GM23248 (cell line): ENCODE measurements around the gene MPG. TPM values are rescaled to one million over a fixed set of nuclear protein-coding genes. Genes with fewer than 3 reads are reported as not detected.

ENCODE experiments used
- DNase-seq: peaks from one replicate; pipeline ENCODE4 v3.0.0-alpha.2; 2015
- H2AFZ ChIP-seq: fragments of 200-600 bp; sonication (generic); 2 replicates; pipeline ENCODE4 v1.6.1; 2016; ENCODE audit warnings: antibody characterized with exemption
- H3F3A ChIP-seq: fragments of 200-600 bp; sonication (generic); 2 replicates; pipeline ENCODE4 v1.6.1; 2016; ENCODE audit warnings: mild to moderate bottlenecking, antibody characterized with exemption, mixed run types; ENCODE audit not compliant: insufficient read depth
- H3K27ac ChIP-seq: fragments of 200-600 bp; sonication (generic); 2 replicates; pipeline ENCODE4 v1.5.1; 2016; ENCODE audit warnings: mild to moderate bottlenecking
- H3K27me3 ChIP-seq: fragments of 200-600 bp; sonication (generic); replicated peaks from 2 replicates; pipeline ENCODE4 v1.6.1; 2016; ENCODE audit warnings: mild to moderate bottlenecking; ENCODE audit not compliant: insufficient read depth
- H3K36me3 ChIP-seq: fragments of 200-600 bp; sonication (generic); 2 replicates; pipeline ENCODE4 v1.6.1; 2016; ENCODE audit warnings: low read depth, mild to moderate bottlenecking
- H3K4me1 ChIP-seq: fragments of 200-600 bp; sonication (generic); 2 replicates; pipeline ENCODE4 v1.6.1; 2016; ENCODE audit warnings: mild to moderate bottlenecking; ENCODE audit not compliant: insufficient read depth
- H3K4me2 ChIP-seq: fragments of 200-600 bp; sonication (generic); one replicate; pipeline ENCODE4 v1.6.1; 2016; ENCODE audit warnings: mild to moderate bottlenecking; ENCODE audit not compliant: unreplicated experiment
- H3K4me3 ChIP-seq: fragments of 200-600 bp; sonication (generic); 2 replicates; pipeline ENCODE4 v1.5.1; 2016; ENCODE audit warnings: mild to moderate bottlenecking
- H3K79me2 ChIP-seq: fragments of 200-600 bp; sonication (generic); 2 replicates; pipeline ENCODE4 v1.6.1; 2016; ENCODE audit warnings: mild to moderate bottlenecking; ENCODE audit not compliant: insufficient read depth
- H3K9ac ChIP-seq: fragments of 200-600 bp; sonication (generic); 2 replicates; pipeline ENCODE4 v1.6.1; 2016; ENCODE audit warnings: mild to moderate bottlenecking
- H3K9me2 ChIP-seq: fragments of 200-600 bp; sonication (generic); 2 replicates; pipeline ENCODE4 v1.6.1; 2016; ENCODE audit warnings: mixed run types, mild to moderate bottlenecking, moderate library complexity; ENCODE audit not compliant: insufficient read depth
- H3K9me3 ChIP-seq: fragments of 200-600 bp; sonication (generic); one replicate; pipeline ENCODE4 v1.6.1; 2017; ENCODE audit warnings: low read depth
- H4K20me1 ChIP-seq: fragments of 200-600 bp; sonication (generic); 2 replicates; pipeline ENCODE4 v1.6.0; 2016; ENCODE audit not compliant: insufficient read depth
- EZH2 ChIP-seq: fragments of 200-600 bp; sonication (generic); IDR thresholded peaks from 2 replicates; pipeline ENCODE4 v1.6.1; 2018; ENCODE audit warnings: antibody characterized with exemption, mild to moderate bottlenecking; ENCODE audit not compliant: insufficient read depth, poor library complexity, severe bottlenecking
- EZH2phosphoT487 ChIP-seq: fragments of 200-600 bp; sonication (generic); IDR thresholded peaks from 2 replicates; pipeline ENCODE4 v1.6.1; 2018; ENCODE audit warnings: antibody characterized with exemption, moderate library complexity, mild to moderate bottlenecking, low read depth; ENCODE audit not compliant: insufficient read depth
- WGBS, 2 experiments: methylation state at CpG; one replicate each; pipeline ENCODE4 v1.1.6; 2015 to 2017; ENCODE audit warnings: low lambda C conversion rate in 2 of 2, low coverage in 1 of 2; ENCODE audit errors: missing lambda C conversion rate in 2 of 2; 5-methylcytosine and 5-hydroxymethylcytosine counted together
- in situ Hi-C: fragments of 300-500 bp; cut with MboI; formaldehyde crosslinking; loops from 2 replicates; pipeline ENCODE4 v1.15.0; 2020
- polyA plus RNA-seq: library from polyadenylated mRNA; unstranded; fragments of >200 nt; fragmentation: Nextera tagmentation; extraction: Ambion mirVana; gene quantifications from 2 replicates; pipeline ENCODE4 v1.2.1, GENCODE V29; 2016
- small RNA-seq: library from RNA; depleted of rRNA; stranded (forward); fragments of <200 nt; gene quantifications from one replicate; pipeline ENCODE3, GENCODE V24; 2014; ENCODE audit warnings: low read depth, low replicate concordance
- total RNA-seq: library from RNA; depleted of rRNA; stranded (reverse); fragments of >200 nt; shearing (Covaris generic); gene quantifications from 2 replicates; pipeline ENCODE4 v1.2.3, GENCODE V29; 2014; rRNA removed

The MPG gene
- total and polyA plus RNA-seq, 2 experiments from 2014 or later: 134 to 222 TPM

- no peak overlapping the region for H3K27ac ChIP-seq
- no peak overlapping the region for H2AFZ ChIP-seq
- H3K27me3 ChIP-seq: no peaks in the 10 kb centered on the region
- 98 to 100% methylated on average over 2 of the region's 2 CpGs for WGBS, 2 experiments
- H3K9me3 ChIP-seq: no peaks in the 10 kb centered on the region
- H3K4me2 ChIP-seq: no peak overlapping the region
- no peak overlapping the region for H3K9ac ChIP-seq
- H3K36me3 ChIP-seq: no peaks in the 10 kb centered on the region
- in situ Hi-C loops: no loop called here
- DNase-seq: no peak
- no peaks in the 10 kb centered on the region for H3K9me2 ChIP-seq
- peaks cover 89% of the 10 kb centered on the region for H3K79me2 ChIP-seq
- no peaks in the 10 kb centered on the region for H3F3A ChIP-seq
- H3K4me1 ChIP-seq: 0 out of 2 replicates have a peak, but pooled peaks cover 5% of the 10 kb centered on the region
- H3K4me3 ChIP-seq: no peak overlapping the region
- TF ChIP-seq EZH2phosphoT487 (no peak), EZH2 (no peak)
- peaks cover 7% of the 10 kb centered on the region; the same call in 1 of the 2 replicates for H4K20me1 ChIP-seq
Measured at GRCh38 chr16:133716-134115, 55.7 kb downstream of the MPG start.

Small RNAs within 50 kb of the gene (small RNA-seq; reads per million reads assigned to genes)
- gene Z69720.2: not detected

Other genes with a start within 250 kb of the MPG start
- 2.2 and 5.2 TPM in 2 replicates for gene POLR3K, start 24.6 kb upstream of the MPG start, total RNA-seq
- 16.0 and 17.2 TPM in 2 replicates for gene POLR3K, start 24.6 kb upstream of the MPG start, polyA plus RNA-seq
- 12.1 and 17.6 TPM in 2 replicates for gene SNRNP25, start 24.4 kb upstream of the MPG start, total RNA-seq
- 30.4 and 31.5 TPM in 2 replicates for gene SNRNP25, start 24.4 kb upstream of the MPG start, polyA plus RNA-seq
- gene RHBDF1, start 5.6 kb upstream of the MPG start, total RNA-seq: 54.6 and 61.7 TPM in 2 replicates
- gene RHBDF1, start 5.6 kb upstream of the MPG start, polyA plus RNA-seq: 62.2 and 62.6 TPM in 2 replicates
- gene NPRL3, start 60.4 kb downstream of the MPG start, total RNA-seq: 6.4 and 10.6 TPM in 2 replicates
- gene NPRL3, start 60.4 kb downstream of the MPG start, polyA plus RNA-seq: 11.6 and 13.6 TPM in 2 replicates
- gene HBZ, start 74.4 kb downstream of the MPG start, total RNA-seq: not detected in 2 replicates
- not detected in 2 replicates for gene HBZ, start 74.4 kb downstream of the MPG start, polyA plus RNA-seq
- not detected in 2 replicates for gene HBM, start 87.8 kb downstream of the MPG start, total RNA-seq
- gene HBM, start 87.8 kb downstream of the MPG start, polyA plus RNA-seq: not detected in 2 replicates
- gene HBA2, start 94.7 kb downstream of the MPG start, total RNA-seq: not detected in 2 replicates
- gene HBA2, start 94.7 kb downstream of the MPG start, polyA plus RNA-seq: not detected in 2 replicates
- not detected in 2 replicates for gene HBA1, start 98.5 kb downstream of the MPG start, total RNA-seq
- gene HBA1, start 98.5 kb downstream of the MPG start, polyA plus RNA-seq: not detected in 2 replicates
- gene HBQ1, start 102.2 kb downstream of the MPG start, total RNA-seq: not detected in 2 replicates
- not detected in 2 replicates for gene HBQ1, start 102.2 kb downstream of the MPG start, polyA plus RNA-seq
- 49.6 and 78.5 TPM in 2 replicates for gene LUC7L, start 151.2 kb downstream of the MPG start, total RNA-seq
- 35.6 and 37.3 TPM in 2 replicates for gene LUC7L, start 151.2 kb downstream of the MPG start, polyA plus RNA-seq
- 165 and 202 TPM in 2 replicates for gene FAM234A, start 156.6 kb downstream of the MPG start, total RNA-seq
- 113 and 119 TPM in 2 replicates for gene FAM234A, start 156.6 kb downstream of the MPG start, polyA plus RNA-seq
- 2.4 and 7.0 TPM in 2 replicates for gene RGS11, start 197.7 kb downstream of the MPG start, total RNA-seq
- 4.4 and 4.5 TPM in 2 replicates for gene RGS11, start 197.7 kb downstream of the MPG start, polyA plus RNA-seq
- gene ARHGDIG, start 202.4 kb downstream of the MPG start, total RNA-seq: 0.65 TPM in 1 of 2 replicates, not detected in the other
- 0.38 and 0.40 TPM in 2 replicates for gene ARHGDIG, start 202.4 kb downstream of the MPG start, polyA plus RNA-seq
- gene PDIA2, start 204.9 kb downstream of the MPG start, total RNA-seq: not detected in 2 replicates
- not detected in 2 replicates for gene PDIA2, start 204.9 kb downstream of the MPG start, polyA plus RNA-seq